GM12801 (cell line): Measurements from ENCODE around the gene NDE1.

ENCODE experiments used
- CTCF ChIP-seq: IDR thresholded peaks from one replicate; pipeline ENCODE4 v1.5.1; 2011; ENCODE audit warnings: control low read depth; ENCODE audit not compliant: insufficient read length; ENCODE audit errors: extremely low read depth

The NDE1 gene

GRCh38 chr16:15643946-15644250 is 6.1 kb upstream of the NDE1 start:
- TF ChIP-seq CTCF: no peak

- no peak for TF ChIP-seq CTCF
These were observed 5.6 kb upstream of the NDE1 start for GRCh38 chr16:15644267-15644961.

GRCh38 chr16:15647294-15648014 is 2.6 kb upstream of the NDE1 start:
- no peak for TF ChIP-seq CTCF

- TF ChIP-seq CTCF: no peak
These were observed 1.8 kb upstream of the NDE1 start for GRCh38 chr16:15648135-15648730.

- no peak for TF ChIP-seq CTCF
These were observed 372 bp upstream of the NDE1 start for GRCh38 chr16:15649727-15650018.

- TF ChIP-seq CTCF: no peak
These were observed 690 bp downstream of the NDE1 start for GRCh38 chr16:15650698-15651171.

GRCh38 chr16:15652293-15653001 is 2.4 kb downstream of the NDE1 start:
- no peak for TF ChIP-seq CTCF
